Nephron progenitor cell (in vitro differentiated cells): ENCODE data around the gene TMEM107.
A peak's percentile ranks its signal among the peaks of the same experiment; 100 is the strongest.

Source experiments
- DNase-seq: peaks from one replicate; pipeline ENCODE4 v3.0.0; 2021
- H3K27ac Mint-ChIP-seq: 2 replicates; pipeline ENCODE4 v1.8.0; 2021; ENCODE audit warnings: mild to moderate bottlenecking, moderate library complexity, mixed read lengths
- H3K27me3 Mint-ChIP-seq: 2 replicates; pipeline ENCODE4 v1.8.0; 2021; ENCODE audit warnings: mild to moderate bottlenecking, low read depth, mixed read lengths; ENCODE audit not compliant: poor library complexity
- H3K36me3 Mint-ChIP-seq: 2 replicates; pipeline ENCODE4 v1.8.0; 2021; ENCODE audit warnings: low read depth, mixed read lengths
- H3K4me1 Mint-ChIP-seq: 2 replicates; pipeline ENCODE4 v1.8.0; 2021; ENCODE audit warnings: mixed read lengths
- H3K4me3 Mint-ChIP-seq: 2 replicates; pipeline ENCODE4 v1.8.0; 2021; ENCODE audit warnings: mild to moderate bottlenecking, moderate library complexity, mixed read lengths
- H3K9me3 Mint-ChIP-seq: 2 replicates; pipeline ENCODE4 v1.8.0; 2021; ENCODE audit warnings: mild to moderate bottlenecking, moderate library complexity, mixed read lengths
- TF ChIP-seq, protein P1 (sequence below): fragments of 200-600 bp; sonication (generic); IDR thresholded peaks from 2 replicates; pipeline ENCODE4 v1.5.0; 2021; ENCODE audit warnings: antibody characterized with exemption

Gene TMEM107

GRCh38 chr17:8141741-8142140, 34.4 kb downstream of the TMEM107 start:
- Mint-ChIP-seq H3K36me3 (peaks cover 26% of the 10 kb centered on the region), H3K27me3 (peaks cover 4% of the 10 kb centered on the region), H3K9me3 (no peaks in the 10 kb centered on the region), H3K4me3 (no peak overlapping the region), H3K4me1 (no peaks in the 10 kb centered on the region), H3K27ac (no peak overlapping the region)
- TF ChIP-seq, protein P1, sequence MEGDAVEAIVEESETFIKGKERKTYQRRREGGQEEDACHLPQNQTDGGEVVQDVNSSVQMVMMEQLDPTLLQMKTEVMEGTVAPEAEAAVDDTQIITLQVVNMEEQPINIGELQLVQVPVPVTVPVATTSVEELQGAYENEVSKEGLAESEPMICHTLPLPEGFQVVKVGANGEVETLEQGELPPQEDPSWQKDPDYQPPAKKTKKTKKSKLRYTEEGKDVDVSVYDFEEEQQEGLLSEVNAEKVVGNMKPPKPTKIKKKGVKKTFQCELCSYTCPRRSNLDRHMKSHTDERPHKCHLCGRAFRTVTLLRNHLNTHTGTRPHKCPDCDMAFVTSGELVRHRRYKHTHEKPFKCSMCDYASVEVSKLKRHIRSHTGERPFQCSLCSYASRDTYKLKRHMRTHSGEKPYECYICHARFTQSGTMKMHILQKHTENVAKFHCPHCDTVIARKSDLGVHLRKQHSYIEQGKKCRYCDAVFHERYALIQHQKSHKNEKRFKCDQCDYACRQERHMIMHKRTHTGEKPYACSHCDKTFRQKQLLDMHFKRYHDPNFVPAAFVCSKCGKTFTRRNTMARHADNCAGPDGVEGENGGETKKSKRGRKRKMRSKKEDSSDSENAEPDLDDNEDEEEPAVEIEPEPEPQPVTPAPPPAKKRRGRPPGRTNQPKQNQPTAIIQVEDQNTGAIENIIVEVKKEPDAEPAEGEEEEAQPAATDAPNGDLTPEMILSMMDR = no peak
- no peak for DNase-seq

DNA sequence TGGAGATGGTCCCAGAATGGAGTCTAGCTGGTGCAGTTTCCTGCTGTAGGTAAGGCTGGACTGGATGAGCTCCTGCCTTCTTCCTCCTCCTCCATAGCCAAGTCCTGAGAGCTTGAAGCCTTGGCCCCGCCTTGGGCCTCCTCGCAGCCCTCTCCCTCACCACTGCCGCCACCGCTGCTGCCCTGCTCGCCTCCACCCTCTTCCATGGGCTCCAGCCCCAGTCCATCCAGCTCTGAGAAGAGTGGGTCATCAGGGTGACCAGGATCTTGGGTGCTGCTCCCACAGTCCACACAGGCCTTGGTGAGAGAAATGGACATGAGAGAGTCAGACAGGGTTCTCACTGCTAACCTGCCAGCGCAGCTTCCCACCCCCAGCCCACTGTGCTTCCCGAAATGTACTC, 35.1 kb downstream of the TMEM107 start:
- peaks cover 6% of the 10 kb centered on the region for H3K27me3 Mint-ChIP-seq
- H3K9me3 Mint-ChIP-seq = no peaks in the 10 kb centered on the region
- no peak overlapping the region for H3K27ac Mint-ChIP-seq
- no peaks in the 10 kb centered on the region for H3K4me1 Mint-ChIP-seq
- peaks cover 19% of the 10 kb centered on the region for H3K36me3 Mint-ChIP-seq
- H3K4me3 Mint-ChIP-seq = no peak overlapping the region
- TF ChIP-seq, protein P1 = no peak
- no peak for DNase-seq

DNA sequence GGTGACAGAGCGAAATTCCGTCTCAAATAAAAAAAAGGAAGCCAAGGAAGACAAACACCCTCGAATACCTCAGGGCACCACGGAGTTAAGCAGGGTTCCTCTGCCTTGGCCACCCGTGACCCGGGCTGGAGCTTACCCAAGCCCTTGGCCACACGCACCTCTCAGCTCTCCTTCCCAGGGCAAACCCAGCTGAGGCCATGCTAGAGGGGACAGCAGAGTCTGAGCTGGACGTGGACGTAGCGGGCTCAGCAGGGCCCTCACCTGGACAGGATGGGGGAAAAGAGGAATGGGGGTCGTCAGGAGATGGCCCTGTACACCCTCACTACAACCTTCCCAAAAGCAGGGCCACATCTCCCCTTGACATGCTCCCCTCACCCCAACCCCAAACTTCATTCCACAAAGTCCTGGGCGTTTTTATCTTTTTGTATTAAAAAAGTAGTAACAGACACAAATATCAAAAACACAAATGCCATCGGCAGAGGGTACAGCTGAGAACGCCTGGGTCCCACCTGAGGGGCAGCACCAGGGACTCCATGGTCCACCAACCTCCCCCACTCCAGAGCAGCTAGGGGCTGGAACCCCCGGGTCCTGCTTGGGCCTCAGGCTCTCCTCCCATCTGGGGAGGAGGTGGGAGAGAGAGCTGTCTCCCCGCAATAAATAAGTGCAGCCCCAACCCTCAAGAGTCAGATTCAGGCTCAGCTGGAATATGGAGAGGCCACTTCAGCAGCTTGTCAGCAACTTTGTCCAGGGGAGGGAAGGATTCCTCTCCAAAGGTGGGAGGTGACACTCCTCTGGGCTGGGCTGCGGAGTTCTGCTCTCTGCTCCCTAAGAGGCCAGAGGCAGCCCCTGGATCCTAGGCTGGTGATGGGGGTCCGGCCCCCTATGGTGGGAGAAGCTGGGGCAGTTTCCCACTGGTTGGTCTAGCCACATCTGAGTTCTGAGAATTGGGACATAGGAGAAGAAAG, 35.8 kb downstream of the TMEM107 start:
- TF ChIP-seq, protein P1 = no peak
- H3K9me3 Mint-ChIP-seq = no peaks in the 10 kb centered on the region
- H3K4me3 Mint-ChIP-seq = no peak overlapping the region
- no peaks in the 10 kb centered on the region for H3K4me1 Mint-ChIP-seq
- H3K36me3 Mint-ChIP-seq = peaks cover 17% of the 10 kb centered on the region
- no peak for DNase-seq
- no peak overlapping the region for H3K27ac Mint-ChIP-seq
- peaks cover 6% of the 10 kb centered on the region for H3K27me3 Mint-ChIP-seq

- no peak overlapping the region for H3K27ac Mint-ChIP-seq
- H3K36me3 Mint-ChIP-seq = peaks cover 13% of the 10 kb centered on the region
- H3K27me3 Mint-ChIP-seq = peaks cover 7% of the 10 kb centered on the region
- H3K4me1 Mint-ChIP-seq = peaks cover 4% of the 10 kb centered on the region
- H3K4me3 Mint-ChIP-seq = no peak overlapping the region
- DNase-seq = peak; percentile 98
- TF ChIP-seq, protein P1 = peak; percentile 89
- no peaks in the 10 kb centered on the region for H3K9me3 Mint-ChIP-seq
Measured at GRCh38 chr17:8138672-8139371, 37.4 kb downstream of the TMEM107 start.

DNA sequence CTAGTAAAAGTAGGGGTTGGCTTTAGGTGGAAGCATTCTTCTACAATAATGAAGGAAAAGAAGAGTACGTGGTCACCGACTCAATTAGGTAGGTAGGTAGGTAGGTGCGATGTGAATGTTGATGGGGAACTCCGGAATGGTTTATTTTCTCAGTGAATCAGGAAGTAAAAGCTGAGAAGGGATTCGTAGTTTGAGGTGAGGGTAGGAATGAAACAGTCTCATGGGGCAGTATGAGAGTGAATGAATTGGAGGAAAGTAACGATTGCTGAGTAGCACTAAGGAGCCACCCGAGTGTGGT, 37.9 kb downstream of the TMEM107 start:
- H3K27me3 Mint-ChIP-seq = peaks cover 7% of the 10 kb centered on the region
- TF ChIP-seq, protein P1 = no peak
- no peaks in the 10 kb centered on the region for H3K9me3 Mint-ChIP-seq
- H3K4me3 Mint-ChIP-seq = no peak overlapping the region
- no peak overlapping the region for H3K27ac Mint-ChIP-seq
- DNase-seq = no peak
- peaks cover 11% of the 10 kb centered on the region for H3K36me3 Mint-ChIP-seq
- peaks cover 9% of the 10 kb centered on the region for H3K4me1 Mint-ChIP-seq
